ENCODE data around the gene PARD3. TPM values are rescaled to one million over a fixed set of nuclear protein-coding genes. Genes with fewer than 3 reads are reported as not detected.

The PARD3 gene
- total and polyA plus RNA-seq, 12 donors, result 17.0 to 93.8 (median 47.3) TPM

DNA sequence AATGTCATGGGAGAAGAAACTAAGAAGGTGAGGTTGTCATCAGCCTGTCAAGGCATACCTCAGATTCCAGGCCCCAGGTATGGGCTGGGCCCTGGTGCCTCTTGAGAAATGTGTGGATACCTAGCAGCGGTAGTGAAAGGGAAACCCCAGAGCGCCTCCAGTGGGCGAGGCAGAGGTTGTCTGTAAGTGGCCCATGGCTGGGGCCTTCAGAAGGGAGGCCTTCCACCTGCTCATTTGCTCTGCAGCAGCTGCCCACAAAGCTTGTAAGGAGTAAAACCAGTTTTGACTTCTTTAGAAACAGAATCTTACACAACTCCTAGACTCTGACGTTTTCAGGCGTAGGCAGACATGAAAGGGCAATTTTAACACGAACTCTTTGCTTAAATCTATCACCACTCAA, 509.9 kb downstream of the PARD3 start:
- H3K27me3 ChIP-seq, result no peaks in the 10 kb centered on the region
- no peaks in the 10 kb centered on the region for H3K36me3 ChIP-seq (replicated peaks in 1 of 2)
- WGBS, 4 donors, result 86 to 93% (median 91%) methylated on average over 6 of the region's 6 CpGs
- H3K4me1 ChIP-seq (replicated peaks in 1 of 2), result no peaks in the 10 kb centered on the region
- TF ChIP-seq, protein P1, sequence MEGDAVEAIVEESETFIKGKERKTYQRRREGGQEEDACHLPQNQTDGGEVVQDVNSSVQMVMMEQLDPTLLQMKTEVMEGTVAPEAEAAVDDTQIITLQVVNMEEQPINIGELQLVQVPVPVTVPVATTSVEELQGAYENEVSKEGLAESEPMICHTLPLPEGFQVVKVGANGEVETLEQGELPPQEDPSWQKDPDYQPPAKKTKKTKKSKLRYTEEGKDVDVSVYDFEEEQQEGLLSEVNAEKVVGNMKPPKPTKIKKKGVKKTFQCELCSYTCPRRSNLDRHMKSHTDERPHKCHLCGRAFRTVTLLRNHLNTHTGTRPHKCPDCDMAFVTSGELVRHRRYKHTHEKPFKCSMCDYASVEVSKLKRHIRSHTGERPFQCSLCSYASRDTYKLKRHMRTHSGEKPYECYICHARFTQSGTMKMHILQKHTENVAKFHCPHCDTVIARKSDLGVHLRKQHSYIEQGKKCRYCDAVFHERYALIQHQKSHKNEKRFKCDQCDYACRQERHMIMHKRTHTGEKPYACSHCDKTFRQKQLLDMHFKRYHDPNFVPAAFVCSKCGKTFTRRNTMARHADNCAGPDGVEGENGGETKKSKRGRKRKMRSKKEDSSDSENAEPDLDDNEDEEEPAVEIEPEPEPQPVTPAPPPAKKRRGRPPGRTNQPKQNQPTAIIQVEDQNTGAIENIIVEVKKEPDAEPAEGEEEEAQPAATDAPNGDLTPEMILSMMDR (IDR thresholded peaks at IDR 0.05), result no peak
- no peak for TF ChIP-seq POLR2A (IDR thresholded peaks at IDR 0.05)
- H3K4me3 ChIP-seq, result no peak overlapping the region
- intact Hi-C loops (cut with DNase I), result no loop called here
- H3K27ac ChIP-seq, result no peak overlapping the region
- no peaks in the 10 kb centered on the region for H3K9me3 ChIP-seq (replicated peaks in 1 of 3)
- no peak for DNase-seq

DNA sequence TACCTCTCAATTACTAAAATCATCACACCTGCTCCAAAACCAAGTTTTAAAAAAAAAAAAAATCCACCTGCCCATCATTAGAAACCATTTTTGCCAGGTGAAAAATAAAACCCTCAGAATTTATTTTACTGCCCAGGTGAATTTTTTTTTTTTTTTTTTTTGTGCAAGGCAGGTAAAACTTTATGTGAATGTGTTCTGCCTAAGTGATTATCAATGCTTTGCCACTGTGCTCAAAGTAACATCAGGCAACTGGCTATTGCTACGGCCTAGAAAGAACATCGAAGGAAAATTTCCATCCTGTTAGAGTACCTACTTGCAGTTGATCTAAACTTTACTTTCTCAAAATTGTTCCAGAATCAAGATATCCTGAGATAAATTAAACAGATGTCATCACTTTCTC, 512.1 kb downstream of the PARD3 start:
- Histone ChIP-seq H3K4me1 (replicated peaks in 1 of 2) (peaks cover 14 to 17% of the 10 kb centered on the region in 2 donors), H3K36me3 (replicated peaks in 1 of 2) (no peaks in the 10 kb centered on the region), H3K9me3 (replicated peaks in 1 of 3) (no peaks in the 10 kb centered on the region), H3K4me3 (no peak overlapping the region), H3K27ac (no peak overlapping the region), H3K27me3 (no peaks in the 10 kb centered on the region)
- 93 to 94% (median 93%) methylated on average over 2 of the region's 2 CpGs for WGBS, 4 donors
- DNase-seq, result no peak
- intact Hi-C loops (cut with DNase I), result no loop called here
- no peak for TF ChIP-seq POLR2A (IDR thresholded peaks at IDR 0.05)
- TF ChIP-seq, protein P1 (IDR thresholded peaks at IDR 0.05), result no peak

DNA sequence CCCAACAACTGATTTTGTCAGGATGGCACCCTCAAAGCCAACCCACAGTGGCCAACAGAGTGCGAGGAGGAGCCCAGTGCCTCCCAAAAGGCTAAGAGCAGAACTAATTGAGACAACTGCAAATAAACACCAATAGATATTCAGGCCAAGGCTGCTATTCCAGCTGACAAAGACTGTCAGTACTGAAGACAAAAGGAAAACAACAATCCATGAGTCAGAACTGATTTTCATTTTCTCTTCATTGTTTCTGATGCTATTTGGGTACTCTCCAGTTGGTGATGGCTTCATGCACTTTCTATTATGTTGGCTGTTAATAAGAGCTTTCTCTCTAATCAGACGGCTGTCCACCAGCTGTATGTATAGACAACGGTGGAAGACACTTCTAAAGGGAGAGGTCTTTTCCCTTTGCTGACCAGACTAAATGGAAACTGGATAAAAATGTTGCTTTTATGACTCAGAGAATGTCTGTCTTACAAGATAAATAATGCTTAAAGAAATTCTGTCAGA, 515.9 kb downstream of the PARD3 start:
- 24 to 44% (median 31%) methylated on average over 3 of the region's 3 CpGs for WGBS, 4 donors
- Histone ChIP-seq H3K27me3 (no peaks in the 10 kb centered on the region), H3K36me3 (replicated peaks in 1 of 2) (no peaks in the 10 kb centered on the region), H3K27ac (peak overlapping the region in 4 of 5 donors; percentile 7 to 68 (median 66)), H3K9me3 (replicated peaks in 1 of 3) (no peaks in the 10 kb centered on the region), H3K4me1 (replicated peaks in 1 of 2) (peaks cover 14 to 17% of the 10 kb centered on the region in 2 donors), H3K4me3 (no peak overlapping the region)
- DNase-seq, result peak in 2 of 7 donors; percentile 17 to 18
- no peak for TF ChIP-seq POLR2A (IDR thresholded peaks at IDR 0.05)
- TF ChIP-seq, protein P1 (IDR thresholded peaks at IDR 0.05), result no peak
- intact Hi-C loops (cut with DNase I), result no loop called here

DNA sequence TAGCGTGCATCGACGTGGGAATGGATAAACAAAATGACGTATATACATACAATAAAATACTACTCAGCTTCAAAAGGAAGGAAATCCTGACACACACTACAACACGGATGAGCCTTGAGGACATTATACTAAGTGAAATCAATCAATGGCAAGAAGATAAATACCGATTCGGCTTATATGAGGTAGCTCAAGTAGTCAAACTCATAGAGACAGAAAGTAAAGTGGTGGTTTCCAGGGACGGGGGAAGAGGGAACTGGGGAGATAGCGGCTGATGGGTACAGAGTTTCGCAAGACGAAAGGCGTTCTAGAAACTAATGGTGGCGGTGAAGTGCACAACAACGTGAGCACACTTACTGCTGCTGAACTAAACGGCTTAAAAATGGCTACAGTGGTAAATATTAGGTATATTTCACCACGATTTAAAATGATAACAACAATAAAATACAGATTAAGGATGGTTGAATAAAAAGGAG, 516.7 kb downstream of the PARD3 start:
- Histone ChIP-seq H3K4me3 (no peak overlapping the region), H3K9me3 (replicated peaks in 1 of 3) (no peaks in the 10 kb centered on the region), H3K36me3 (replicated peaks in 1 of 2) (no peaks in the 10 kb centered on the region), H3K27ac (peak overlapping the region in 4 of 5 donors; percentile 7 to 68 (median 66)), H3K27me3 (no peaks in the 10 kb centered on the region), H3K4me1 (replicated peaks in 1 of 2) (peaks cover 14 to 17% of the 10 kb centered on the region in 2 donors)
- intact Hi-C loops (cut with DNase I), result no loop called here
- 90 to 91% (median 91%) methylated on average over 16 of the region's 16 CpGs for WGBS, 4 donors
- TF ChIP-seq, protein P1 (IDR thresholded peaks at IDR 0.05), result no peak
- TF ChIP-seq POLR2A (IDR thresholded peaks at IDR 0.05), result no peak
- no peak for DNase-seq
